K562 (cell line): ENCODE results near the gene NOP10. TPM values are rescaled to one million over a fixed set of nuclear protein-coding genes. Genes with fewer than 3 reads are reported as not detected.

Experiments
- BCL6 ChIP-seq: fragments of 250-450 bp; sonication (Bioruptor Pico); IDR thresholded peaks from 2 replicates; pipeline ENCODE4 v1.4.0; 2020
- CHD1 ChIP-seq: fragments of 200-600 bp; sonication (generic); IDR thresholded peaks from one replicate; pipeline ENCODE4 v1.6.1; 2012; ENCODE audit warnings: mild to moderate bottlenecking, moderate library complexity, low read length, inconsistent platforms
- DACH1 ChIP-seq: fragments of 450-650 bp; IDR thresholded peaks from 2 replicates; pipeline ENCODE4 v1.6.1; 2018; ENCODE audit not compliant: partially characterized antibody
- FOXA1 ChIP-seq: fragments of 450-650 bp; IDR thresholded peaks from 2 replicates; pipeline ENCODE4 v1.6.1; 2016; ENCODE audit warnings: mild to moderate bottlenecking, borderline replicate concordance
- FOXP1 ChIP-seq: sonication (generic); formaldehyde crosslinking; IDR thresholded peaks from 2 replicates; pipeline ENCODE4 v1.8.0; 2022; ENCODE audit warnings: mild to moderate bottlenecking, missing genetic modification reagents
- GATA2 ChIP-seq: sonication (generic); formaldehyde crosslinking; IDR thresholded peaks from 2 replicates; pipeline ENCODE4 v1.4.0; 2020; ENCODE audit warnings: mild to moderate bottlenecking, missing genetic modification reagents
- IRF2 ChIP-seq: sonication (generic); formaldehyde crosslinking; IDR thresholded peaks from 2 replicates; pipeline ENCODE4 v1.8.1; 2022; ENCODE audit warnings: mild to moderate bottlenecking, missing genetic modification reagents
- KAT2B ChIP-seq: IDR thresholded peaks from one replicate; pipeline ENCODE4 v1.6.1; 2012; ENCODE audit warnings: low read depth, mild to moderate bottlenecking, control low read depth, inconsistent platforms, low read length, moderate library complexity
- KLF10 ChIP-seq: fragments of 250-450 bp; sonication (Bioruptor Pico); IDR thresholded peaks from 2 replicates; pipeline ENCODE4 v1.6.1; 2021; ENCODE audit warnings: matching md5 sums
- NFE2L1 ChIP-seq: fragments of 450-650 bp; IDR thresholded peaks from 2 replicates; pipeline ENCODE4 v1.6.1; 2016; ENCODE audit warnings: missing genetic modification characterization, low read depth, mild to moderate bottlenecking, missing compliant biosample characterization, moderate library complexity, borderline replicate concordance
- NR2C1 ChIP-seq, 2 experiments: fragments of 450-650 bp; IDR thresholded peaks; 2 replicates each; pipeline ENCODE4 v1.6.1; 2017; ENCODE audit warnings: mild to moderate bottlenecking in 2 of 2, antibody characterized with exemption in 1 of 2, inconsistent platforms in 1 of 2, missing compliant biosample characterization in 1 of 2, missing genetic modification characterization in 1 of 2
- NR2F6 ChIP-seq: fragments of 450-650 bp; formaldehyde crosslinking; IDR thresholded peaks from 2 replicates; pipeline ENCODE4 v1.4.0; 2020; ENCODE audit warnings: mild to moderate bottlenecking
- PHF21A ChIP-seq: fragments of 450-650 bp; IDR thresholded peaks from 2 replicates; pipeline ENCODE4 v1.6.1; 2017; ENCODE audit warnings: low read depth, borderline replicate concordance
- POLR2AphosphoS5 ChIP-seq: IDR thresholded peaks from 2 replicates; pipeline ENCODE4 v1.6.1; 2011; ENCODE audit warnings: mild to moderate bottlenecking, low read depth, low read length, moderate library complexity; ENCODE audit not compliant: control insufficient read depth, insufficient read depth
- ZFPM2 ChIP-seq: fragments of 250-450 bp; sonication (Bioruptor Pico); IDR thresholded peaks from 2 replicates; pipeline ENCODE4 v1.5.1; 2022; ENCODE audit warnings: mild to moderate bottlenecking
- ZNF143 ChIP-seq: sonication (generic); formaldehyde crosslinking; IDR thresholded peaks from 2 replicates; pipeline ENCODE4 v1.9.0; 2022; ENCODE audit warnings: mild to moderate bottlenecking, missing genetic modification reagents
- ZNF311 ChIP-seq: fragments of 250-450 bp; sonication (Bioruptor Pico); IDR thresholded peaks from 2 replicates; pipeline ENCODE4 v1.4.0; 2020; ENCODE audit warnings: mild to moderate bottlenecking, moderate library complexity
- ZNF57 ChIP-seq: fragments of 450-650 bp; formaldehyde crosslinking; IDR thresholded peaks from 2 replicates; pipeline ENCODE4 v1.4.0; 2020; ENCODE audit warnings: mild to moderate bottlenecking, moderate library complexity
- ZNF707 ChIP-seq: fragments of 250-450 bp; sonication (Bioruptor Pico); conservative IDR thresholded peaks from 2 replicates; pipeline ENCODE4 v1.8.0; 2022; ENCODE audit warnings: inconsistent platforms, mild to moderate bottlenecking, moderate library complexity
- polyA plus RNA-seq, 8 experiments: library from polyadenylated mRNA; depleted of rRNA in 4 of 8; stranded (reverse) in 5 of 8; unstranded in 3 of 8; fragments of >200 nt; fragmentation: Nextera tagmentation in 2 of 8; fragmentation: Illumina TruSeq in 1 of 8; extraction: Ambion mirVana in 2 of 8; extraction: Trizol in 1 of 8; gene quantifications; 2 replicates each; pipeline versions ENCODE4 v1.2.1 to v1.2.3, GENCODE V29; 2011 to 2014; ENCODE audit warnings: inconsistent platforms in 1 of 8, missing spikeins in 1 of 8
- total RNA-seq, 7 experiments: library from RNA; depleted of rRNA in 6 of 7; stranded (reverse); fragments of >200 nt in 6 of 7; fragmentation: Illumina TruSeq in 2 of 7; extraction: Trizol in 2 of 7; gene quantifications; 2 replicates each; pipeline versions ENCODE4 v1.2.1 to v1.2.3, GENCODE V29; 2011 to 2021; ENCODE audit warnings: low replicate concordance in 1 of 7
- TF ChIP-seq, protein P1 (sequence below), 2 experiments: fragments of 450-650 bp; formaldehyde crosslinking in 1 of 2; IDR thresholded peaks; 2 replicates each; pipeline versions ENCODE4 v1.4.0 to v1.6.1; 2014 to 2020; ENCODE audit warnings: mild to moderate bottlenecking in 2 of 2, borderline replicate concordance in 1 of 2, low read depth in 1 of 2
- TF ChIP-seq, protein P2 (sequence below): sonication (generic); formaldehyde crosslinking; IDR thresholded peaks from 2 replicates; pipeline ENCODE4 v1.8.1; 2023; ENCODE audit warnings: mild to moderate bottlenecking, missing genetic modification reagents

NOP10 gene
- total and polyA plus RNA-seq, 9 of the 15 experiments (the other 6 are each of a cell fraction or from before 2014, with no cell fraction given) = 250 to 1,663 (median 449) TPM

DNA sequence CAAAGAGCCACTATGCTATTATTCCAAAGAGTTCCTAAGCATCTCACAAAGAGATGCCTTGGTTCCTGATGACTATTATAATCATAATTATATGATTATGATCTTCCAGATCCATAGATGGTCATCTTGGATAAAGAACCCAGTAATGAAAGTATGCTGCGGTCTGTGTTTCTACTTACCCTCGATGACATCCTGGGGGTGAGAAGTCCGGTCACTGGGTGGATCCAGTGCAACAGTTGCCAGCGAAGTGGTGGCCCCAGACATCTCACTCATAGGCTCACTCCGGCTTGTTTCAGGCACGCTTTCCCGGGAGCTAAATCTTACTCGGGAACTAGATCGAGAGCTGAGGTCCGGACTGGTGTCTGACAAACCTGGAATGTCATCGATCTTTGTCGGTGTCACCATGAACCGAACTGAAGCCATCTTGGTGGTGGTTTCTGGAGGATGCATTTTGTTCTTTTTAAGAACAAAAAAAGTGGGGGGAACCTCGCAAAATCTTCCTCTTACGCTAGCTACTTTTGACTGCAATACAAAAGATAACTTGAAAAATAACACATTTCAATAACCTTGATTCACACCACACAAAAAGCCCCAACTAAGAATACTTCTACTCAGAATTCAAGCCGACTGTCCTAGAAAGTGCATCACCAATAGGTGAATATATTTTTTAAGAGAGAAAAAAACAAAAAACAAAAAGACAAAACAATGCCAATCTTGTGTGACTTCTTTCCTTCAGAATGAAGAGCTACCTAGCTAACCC is 6.5 kb downstream of the NOP10 start (continued):
- TF ChIP-seq, protein P1, sequence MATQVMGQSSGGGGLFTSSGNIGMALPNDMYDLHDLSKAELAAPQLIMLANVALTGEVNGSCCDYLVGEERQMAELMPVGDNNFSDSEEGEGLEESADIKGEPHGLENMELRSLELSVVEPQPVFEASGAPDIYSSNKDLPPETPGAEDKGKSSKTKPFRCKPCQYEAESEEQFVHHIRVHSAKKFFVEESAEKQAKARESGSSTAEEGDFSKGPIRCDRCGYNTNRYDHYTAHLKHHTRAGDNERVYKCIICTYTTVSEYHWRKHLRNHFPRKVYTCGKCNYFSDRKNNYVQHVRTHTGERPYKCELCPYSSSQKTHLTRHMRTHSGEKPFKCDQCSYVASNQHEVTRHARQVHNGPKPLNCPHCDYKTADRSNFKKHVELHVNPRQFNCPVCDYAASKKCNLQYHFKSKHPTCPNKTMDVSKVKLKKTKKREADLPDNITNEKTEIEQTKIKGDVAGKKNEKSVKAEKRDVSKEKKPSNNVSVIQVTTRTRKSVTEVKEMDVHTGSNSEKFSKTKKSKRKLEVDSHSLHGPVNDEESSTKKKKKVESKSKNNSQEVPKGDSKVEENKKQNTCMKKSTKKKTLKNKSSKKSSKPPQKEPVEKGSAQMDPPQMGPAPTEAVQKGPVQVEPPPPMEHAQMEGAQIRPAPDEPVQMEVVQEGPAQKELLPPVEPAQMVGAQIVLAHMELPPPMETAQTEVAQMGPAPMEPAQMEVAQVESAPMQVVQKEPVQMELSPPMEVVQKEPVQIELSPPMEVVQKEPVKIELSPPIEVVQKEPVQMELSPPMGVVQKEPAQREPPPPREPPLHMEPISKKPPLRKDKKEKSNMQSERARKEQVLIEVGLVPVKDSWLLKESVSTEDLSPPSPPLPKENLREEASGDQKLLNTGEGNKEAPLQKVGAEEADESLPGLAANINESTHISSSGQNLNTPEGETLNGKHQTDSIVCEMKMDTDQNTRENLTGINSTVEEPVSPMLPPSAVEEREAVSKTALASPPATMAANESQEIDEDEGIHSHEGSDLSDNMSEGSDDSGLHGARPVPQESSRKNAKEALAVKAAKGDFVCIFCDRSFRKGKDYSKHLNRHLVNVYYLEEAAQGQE (IDR thresholded peaks at IDR 0.05; ENCODE audit: borderline replicate concordance) = no peak
- TF ChIP-seq, protein P1 (CRISPR knock-in tag; IDR thresholded peaks at IDR 0.05; ENCODE audit: low read depth) = no peak
- TF ChIP-seq ZNF311 (CRISPR knock-in tag) = peak; percentile 98
- no peak for TF ChIP-seq KLF10
- no peak for TF ChIP-seq ZNF143 (CRISPR knock-in tag)
- no peak for TF ChIP-seq KAT2B
- no peak for TF ChIP-seq ZNF707
- no peak for TF ChIP-seq DACH1
- no peak for TF ChIP-seq FOXP1 (CRISPR knock-in tag)
- no peak for TF ChIP-seq NR2C1 (IDR thresholded peaks at IDR 0.05)
- TF ChIP-seq NR2C1 (tag; IDR thresholded peaks at IDR 0.05) = peak; percentile 74
- TF ChIP-seq, protein P2, sequence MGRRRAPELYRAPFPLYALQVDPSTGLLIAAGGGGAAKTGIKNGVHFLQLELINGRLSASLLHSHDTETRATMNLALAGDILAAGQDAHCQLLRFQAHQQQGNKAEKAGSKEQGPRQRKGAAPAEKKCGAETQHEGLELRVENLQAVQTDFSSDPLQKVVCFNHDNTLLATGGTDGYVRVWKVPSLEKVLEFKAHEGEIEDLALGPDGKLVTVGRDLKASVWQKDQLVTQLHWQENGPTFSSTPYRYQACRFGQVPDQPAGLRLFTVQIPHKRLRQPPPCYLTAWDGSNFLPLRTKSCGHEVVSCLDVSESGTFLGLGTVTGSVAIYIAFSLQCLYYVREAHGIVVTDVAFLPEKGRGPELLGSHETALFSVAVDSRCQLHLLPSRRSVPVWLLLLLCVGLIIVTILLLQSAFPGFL (CRISPR knock-in tag) = no peak
- TF ChIP-seq POLR2AphosphoS5 = no peak
- no peak for TF ChIP-seq CHD1
- TF ChIP-seq IRF2 (CRISPR knock-in tag) = no peak
- TF ChIP-seq BCL6 (CRISPR knock-in tag) = no peak
- TF ChIP-seq GATA2 (CRISPR knock-in tag) = no peak
- no peak for TF ChIP-seq ZFPM2
- no peak for TF ChIP-seq FOXA1
- TF ChIP-seq PHF21A = no peak
- no peak for TF ChIP-seq NR2F6 (CRISPR knock-in tag)
- TF ChIP-seq ZNF57 = no peak
- no peak for TF ChIP-seq NFE2L1 (tag)
